Caco-2 (cell line): ENCODE results near the gene AP5S1. TPM values are rescaled to one million over a fixed set of nuclear protein-coding genes. Genes with fewer than 3 reads are reported as not detected.

Experiments used
- BruUV-seq: library from RNA; stranded (reverse); fragments of 400-500 nt; replicated peaks from 2 replicates; lab custom pipeline; 2021; lab: Mats Ljungman, UMichigan
- CTCF ChIA-PET: fragments of 300-600 bp; sonication (Branson Sonifier 250); formaldehyde crosslinking; loops from one replicate; lab custom pipeline; 2022; ENCODE audit warnings: antibody characterized with exemption; lab: Charles Lee
- POLR2A ChIA-PET: fragments of 300-600 bp; sonication (Branson Sonifier 250); formaldehyde crosslinking; loops from one replicate; lab custom pipeline; 2022; ENCODE audit warnings: antibody characterized with exemption; lab: Charles Lee
- DNase-seq, 2 experiments: peaks; one replicate each; pipeline versions ENCODE4 v3.0.0 to v3.0.0-alpha.2; 2020 to 2022
- H3K27me3 ChIP-seq: replicated peaks from 2 replicates; pipeline ENCODE4 v1.6.0; 2011; ENCODE audit warnings: low read length; ENCODE audit not compliant: control insufficient read depth, insufficient read depth
- H3K36me3 ChIP-seq: 2 replicates; pipeline ENCODE4 v1.5.1; 2011; ENCODE audit warnings: low read length; ENCODE audit not compliant: control insufficient read depth, insufficient read depth
- H3K4me1 ChIP-seq: fragments of 250-450 bp; sonication (Bioruptor Pico); 2 replicates; pipeline ENCODE4 v1.5.1; 2020; ENCODE audit warnings: mild to moderate bottlenecking
- H3K4me3 ChIP-seq: 2 replicates; pipeline ENCODE4 v1.5.1; 2011; ENCODE audit warnings: low read depth, mild to moderate bottlenecking, control low read depth, low read length
- H3K9me3 ChIP-seq: fragments of 250-450 bp; sonication (Bioruptor Pico); 2 replicates; pipeline ENCODE4 v1.5.1; 2020; ENCODE audit warnings: mild to moderate bottlenecking, moderate library complexity
- H3K27ac Mint-ChIP-seq: one replicate; pipeline ENCODE4 v1.8.0; 2022; ENCODE audit warnings: mixed read lengths; ENCODE audit not compliant: unreplicated experiment
- H3K27me3 Mint-ChIP-seq: one replicate; pipeline ENCODE4 v1.8.0; 2022; ENCODE audit warnings: mixed read lengths; ENCODE audit not compliant: insufficient read depth, unreplicated experiment
- H3K36me3 Mint-ChIP-seq: one replicate; pipeline ENCODE4 v1.8.0; 2022; ENCODE audit warnings: mild to moderate bottlenecking, mixed read lengths; ENCODE audit not compliant: insufficient read depth, unreplicated experiment
- H3K4me1 Mint-ChIP-seq: one replicate; pipeline ENCODE4 v1.8.0; 2022; ENCODE audit warnings: low read depth, mixed read lengths; ENCODE audit not compliant: unreplicated experiment
- H3K4me3 Mint-ChIP-seq: one replicate; pipeline ENCODE4 v1.8.0; 2022; ENCODE audit warnings: mild to moderate bottlenecking, moderate library complexity, mixed read lengths; ENCODE audit not compliant: unreplicated experiment
- H3K9me3 Mint-ChIP-seq: one replicate; pipeline ENCODE4 v1.8.0; 2022; ENCODE audit warnings: mixed read lengths; ENCODE audit not compliant: unreplicated experiment
- intact Hi-C: fragments of 100-400 bp; cut with micrococcal nuclease; formaldehyde crosslinking; loops from one replicate; pipeline ENCODE4 v1.10.0; 2022; ENCODE audit not compliant: unreplicated experiment
- total RNA-seq: library from RNA; stranded (reverse); gene quantifications from 2 replicates; pipeline ENCODE4 v1.2.3, GENCODE V29; 2022
- TF ChIP-seq, protein P1 (sequence below), 2 experiments: fragments of 200-600 bp in 1 of 2; IDR thresholded peaks; 1 replicate in 1 of 2; 2 replicates in 1 of 2; pipeline versions ENCODE4 v1.5.1 to v1.8.0; 2011 to 2022; ENCODE audit warnings: antibody characterized with exemption in 1 of 2, control low read depth in 1 of 2, inconsistent platforms in 1 of 2, low read depth in 1 of 2, low read length in 1 of 2, mild to moderate bottlenecking in 1 of 2, moderate library complexity in 1 of 2; ENCODE audit not compliant: insufficient read depth in 1 of 2, severe bottlenecking in 1 of 2, unreplicated experiment in 1 of 2

AP5S1 gene
- total RNA-seq, 1 experiment from 2014 or later, result 17.3 TPM

GRCh38 chr20:3865887-3866407, 45.6 kb downstream of the AP5S1 start:
- no TSS peak for BruUV-seq
- peaks cover 5% of the 10 kb centered on the region for H3K4me1 Mint-ChIP-seq
- Histone ChIP-seq H3K4me1 (0 out of 2 replicates have a peak, but pooled peaks cover 5% of the 10 kb centered on the region), H3K36me3 (peaks cover 18% of the 10 kb centered on the region), H3K27me3 (no peaks in the 10 kb centered on the region), H3K4me3 (no peak overlapping the region), H3K9me3 (peaks cover 9% of the 10 kb centered on the region; the same call in 1 of the 2 replicates)
- intact Hi-C loops, result no loop called here
- no peak overlapping the region for H3K4me3 Mint-ChIP-seq
- H3K27ac Mint-ChIP-seq, result no peak overlapping the region
- ChIA-PET POLR2A (no interaction called here), CTCF (interaction anchor here (1.2 kb wide), 1 partner anchor 11 kb away, joined by 3 read pairs; no protein-coding TSS in a partner anchor)
- no peaks in the 10 kb centered on the region for H3K9me3 Mint-ChIP-seq
- DNase-seq, result no peak
- peaks cover 75% of the 10 kb centered on the region for H3K36me3 Mint-ChIP-seq
- H3K27me3 Mint-ChIP-seq, result no peaks in the 10 kb centered on the region
- TF ChIP-seq, protein P1, sequence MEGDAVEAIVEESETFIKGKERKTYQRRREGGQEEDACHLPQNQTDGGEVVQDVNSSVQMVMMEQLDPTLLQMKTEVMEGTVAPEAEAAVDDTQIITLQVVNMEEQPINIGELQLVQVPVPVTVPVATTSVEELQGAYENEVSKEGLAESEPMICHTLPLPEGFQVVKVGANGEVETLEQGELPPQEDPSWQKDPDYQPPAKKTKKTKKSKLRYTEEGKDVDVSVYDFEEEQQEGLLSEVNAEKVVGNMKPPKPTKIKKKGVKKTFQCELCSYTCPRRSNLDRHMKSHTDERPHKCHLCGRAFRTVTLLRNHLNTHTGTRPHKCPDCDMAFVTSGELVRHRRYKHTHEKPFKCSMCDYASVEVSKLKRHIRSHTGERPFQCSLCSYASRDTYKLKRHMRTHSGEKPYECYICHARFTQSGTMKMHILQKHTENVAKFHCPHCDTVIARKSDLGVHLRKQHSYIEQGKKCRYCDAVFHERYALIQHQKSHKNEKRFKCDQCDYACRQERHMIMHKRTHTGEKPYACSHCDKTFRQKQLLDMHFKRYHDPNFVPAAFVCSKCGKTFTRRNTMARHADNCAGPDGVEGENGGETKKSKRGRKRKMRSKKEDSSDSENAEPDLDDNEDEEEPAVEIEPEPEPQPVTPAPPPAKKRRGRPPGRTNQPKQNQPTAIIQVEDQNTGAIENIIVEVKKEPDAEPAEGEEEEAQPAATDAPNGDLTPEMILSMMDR (IDR thresholded peaks at IDR 0.05; ENCODE audit: insufficient read depth in 1 of 2, low read depth in 1 of 2, low read length in 1 of 2, severe bottlenecking in 1 of 2, unreplicated experiment in 1 of 2), result no peak

- Histone ChIP-seq H3K27me3 (no peaks in the 10 kb centered on the region), H3K4me3 (no peak overlapping the region), H3K9me3 (peaks cover 9% of the 10 kb centered on the region; the same call in 1 of the 2 replicates), H3K36me3 (peaks cover 15% of the 10 kb centered on the region), H3K4me1 (peaks cover 8% of the 10 kb centered on the region; the same call in 1 of the 2 replicates)
- H3K4me1 Mint-ChIP-seq, result peaks cover 8% of the 10 kb centered on the region
- H3K36me3 Mint-ChIP-seq, result peaks cover 75% of the 10 kb centered on the region
- ChIA-PET POLR2A (interaction anchor here (0.9 kb wide), 1 partner anchor 12 kb away, joined by 10 read pairs; no protein-coding TSS in a partner anchor), CTCF (interaction anchor here (0.6 to 1.2 kb wide), 2 partner anchors 8 to 11 kb away, joined by 3 to 8 read pairs; no protein-coding TSS in a partner anchor)
- BruUV-seq, result no TSS peak
- no peak overlapping the region for H3K4me3 Mint-ChIP-seq
- DNase-seq, result no peak
- no peaks in the 10 kb centered on the region for H3K9me3 Mint-ChIP-seq
- H3K27me3 Mint-ChIP-seq, result no peaks in the 10 kb centered on the region
- intact Hi-C loops, result no loop called here
- H3K27ac Mint-ChIP-seq, result peak overlapping the region; percentile 23
- TF ChIP-seq, protein P1 (IDR thresholded peaks at IDR 0.05; ENCODE audit: insufficient read depth in 1 of 2, low read depth in 1 of 2, low read length in 1 of 2, severe bottlenecking in 1 of 2, unreplicated experiment in 1 of 2), result no peak
Observed at GRCh38 chr20:3866464-3866863, 46.1 kb downstream of the AP5S1 start.

DNA sequence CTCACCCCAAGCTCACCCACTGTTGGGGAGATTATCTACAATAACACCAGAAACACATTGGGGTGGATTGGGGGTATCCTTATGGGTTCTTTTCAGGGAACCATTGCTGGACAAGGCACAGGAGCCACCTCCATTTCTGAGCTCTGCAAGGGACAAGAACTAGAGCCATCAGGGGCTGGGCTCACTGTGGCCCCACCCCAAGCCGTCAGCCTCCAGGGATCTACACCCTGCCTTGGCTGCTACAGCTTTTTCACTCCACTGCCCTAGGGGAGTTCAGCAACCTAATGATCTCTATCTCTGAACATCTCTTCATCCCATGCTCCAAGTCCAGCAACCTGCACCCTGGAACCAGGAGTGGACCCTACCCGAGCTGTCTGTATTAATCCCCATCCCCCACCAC, 47.5 kb downstream of the AP5S1 start:
- Histone ChIP-seq H3K9me3 (no peaks in the 10 kb centered on the region), H3K36me3 (peaks cover 10% of the 10 kb centered on the region), H3K27me3 (no peaks in the 10 kb centered on the region), H3K4me1 (peaks cover 9% of the 10 kb centered on the region; the same call in 1 of the 2 replicates), H3K4me3 (no peak overlapping the region)
- TF ChIP-seq, protein P1 (IDR thresholded peaks at IDR 0.05; ENCODE audit: insufficient read depth in 1 of 2, low read depth in 1 of 2, low read length in 1 of 2, severe bottlenecking in 1 of 2, unreplicated experiment in 1 of 2), result no peak
- Mint-ChIP-seq H3K27ac (no peak overlapping the region), H3K4me3 (no peak overlapping the region), H3K9me3 (no peaks in the 10 kb centered on the region), H3K4me1 (peaks cover 8% of the 10 kb centered on the region), H3K27me3 (no peaks in the 10 kb centered on the region), H3K36me3 (peaks cover 68% of the 10 kb centered on the region)
- POLR2A ChIA-PET, result interaction anchor here (0.6 kb wide), 1 partner anchor 300 kb away, joined by 7 read pairs; no protein-coding TSS in a partner anchor
- no TSS peak for BruUV-seq
- intact Hi-C loops, result no loop called here
- DNase-seq, result no peak
- CTCF ChIA-PET, result interaction anchor here (0.7 kb wide), 1 partner anchor 84 kb away, joined by 4 read pairs; no protein-coding TSS in a partner anchor
